ENCODE results near the gene POLR2I.

- TF ChIP-seq CTCF (optimal IDR thresholded peaks at IDR 0.05 in 1 of 3, IDR thresholded peaks at IDR 0.05 in 1 of 3, conservative IDR thresholded peaks at IDR 0.05 in 1 of 3; ENCODE audit: extremely low read depth in 1 of 3, insufficient read depth in 2 of 3, low read length in 3 of 3): no peak
- no peak for TF ChIP-seq EZH2 (IDR thresholded peaks at IDR 0.05; ENCODE audit: low read length)
These were observed 49.1 kb upstream of the POLR2I start for GRCh38 chr19:36163813-36164212.
